ENCODE measurements around the gene SOWAHA.

SOWAHA gene

DNA sequence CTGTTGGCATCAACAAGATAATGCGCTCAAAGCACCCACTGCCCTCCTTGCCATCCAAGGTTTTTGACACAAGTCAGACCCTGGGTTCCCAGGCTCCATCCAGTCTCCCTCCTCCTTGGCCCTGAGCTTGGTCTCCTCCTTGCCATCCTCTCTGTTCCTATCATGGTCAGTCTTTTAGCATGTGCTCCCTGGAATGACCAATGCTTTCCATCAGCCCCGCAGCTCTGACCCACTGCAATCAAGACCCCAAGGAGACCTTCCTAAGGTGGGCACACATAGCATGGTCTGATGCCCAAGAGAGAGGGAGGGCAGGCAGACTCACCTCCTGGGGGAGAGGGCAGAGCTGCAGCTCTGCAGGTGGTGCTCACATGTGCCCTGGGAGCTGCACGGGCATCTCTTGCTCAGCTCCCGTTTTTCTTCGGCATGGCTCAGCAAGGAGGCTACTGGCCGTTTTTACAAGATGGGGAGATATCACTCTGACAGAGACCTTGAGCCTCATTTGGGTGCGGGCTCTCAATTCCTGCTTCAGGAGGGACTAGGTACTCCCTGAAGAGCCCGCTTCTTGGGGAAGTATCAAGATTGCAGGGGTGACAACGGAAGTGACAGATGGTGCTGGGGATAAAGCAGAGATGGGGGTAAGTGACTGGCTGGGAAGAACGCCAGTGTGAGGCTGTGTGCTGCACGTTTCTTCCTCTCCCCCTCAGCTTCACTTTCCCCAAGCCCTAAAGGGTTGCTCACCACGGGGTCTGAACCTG lies 39.3 kb upstream of the SOWAHA start:
- no peak overlapping the region for H3K4me3 ChIP-seq (ENCODE audit: low read depth, low read length)
- TF ChIP-seq, protein P1, sequence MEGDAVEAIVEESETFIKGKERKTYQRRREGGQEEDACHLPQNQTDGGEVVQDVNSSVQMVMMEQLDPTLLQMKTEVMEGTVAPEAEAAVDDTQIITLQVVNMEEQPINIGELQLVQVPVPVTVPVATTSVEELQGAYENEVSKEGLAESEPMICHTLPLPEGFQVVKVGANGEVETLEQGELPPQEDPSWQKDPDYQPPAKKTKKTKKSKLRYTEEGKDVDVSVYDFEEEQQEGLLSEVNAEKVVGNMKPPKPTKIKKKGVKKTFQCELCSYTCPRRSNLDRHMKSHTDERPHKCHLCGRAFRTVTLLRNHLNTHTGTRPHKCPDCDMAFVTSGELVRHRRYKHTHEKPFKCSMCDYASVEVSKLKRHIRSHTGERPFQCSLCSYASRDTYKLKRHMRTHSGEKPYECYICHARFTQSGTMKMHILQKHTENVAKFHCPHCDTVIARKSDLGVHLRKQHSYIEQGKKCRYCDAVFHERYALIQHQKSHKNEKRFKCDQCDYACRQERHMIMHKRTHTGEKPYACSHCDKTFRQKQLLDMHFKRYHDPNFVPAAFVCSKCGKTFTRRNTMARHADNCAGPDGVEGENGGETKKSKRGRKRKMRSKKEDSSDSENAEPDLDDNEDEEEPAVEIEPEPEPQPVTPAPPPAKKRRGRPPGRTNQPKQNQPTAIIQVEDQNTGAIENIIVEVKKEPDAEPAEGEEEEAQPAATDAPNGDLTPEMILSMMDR (IDR thresholded peaks at IDR 0.05; ENCODE audit: borderline replicate concordance, insufficient read depth, low read depth, low read length): no peak

DNA sequence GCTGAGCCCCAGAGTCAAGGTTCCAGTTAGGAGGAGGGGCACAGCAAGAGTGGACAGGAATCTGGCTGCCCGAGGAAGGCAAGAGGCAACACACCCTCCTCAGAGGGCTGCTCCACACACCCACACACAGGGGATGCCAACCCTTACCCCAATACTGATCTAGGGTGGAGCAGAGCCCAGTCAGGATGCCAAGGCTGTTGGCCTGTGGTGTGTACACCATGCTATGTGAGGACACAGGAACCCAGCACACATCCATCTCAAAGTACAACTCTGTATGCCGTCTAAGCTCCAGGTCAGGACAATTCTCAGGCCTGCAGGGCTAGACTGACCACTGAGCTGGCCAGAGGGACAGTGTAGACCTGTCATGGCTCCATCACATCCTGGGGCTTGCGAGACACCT lies 38.7 kb upstream of the SOWAHA start:
- H3K4me3 ChIP-seq (ENCODE audit: low read depth, low read length): no peak overlapping the region
- TF ChIP-seq, protein P1 (IDR thresholded peaks at IDR 0.05; ENCODE audit: borderline replicate concordance, insufficient read depth, low read depth, low read length): no peak

DNA sequence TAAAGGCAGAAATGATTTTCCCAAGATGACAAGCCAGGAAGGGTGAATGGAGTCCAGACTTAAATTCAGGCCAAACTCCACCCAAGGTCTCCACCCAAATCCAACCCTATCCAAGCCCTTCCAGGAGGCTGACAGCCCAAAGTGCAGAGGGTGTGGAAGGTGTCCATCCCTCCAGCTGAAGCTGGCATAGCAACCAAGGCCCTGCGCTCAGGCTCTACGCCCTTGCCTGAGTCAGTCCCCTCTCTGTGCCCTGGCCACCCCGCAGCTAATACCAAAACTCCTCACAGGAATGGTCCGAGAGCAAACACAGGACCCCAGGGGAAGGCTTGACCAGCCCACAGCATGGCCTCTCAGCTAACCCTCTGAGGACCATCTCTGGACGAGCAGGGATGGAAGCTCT lies 38.2 kb upstream of the SOWAHA start:
- H3K4me3 ChIP-seq (ENCODE audit: low read depth, low read length): no peak overlapping the region
- TF ChIP-seq, protein P1 (IDR thresholded peaks at IDR 0.05; ENCODE audit: borderline replicate concordance, insufficient read depth, low read depth, low read length): no peak

DNA sequence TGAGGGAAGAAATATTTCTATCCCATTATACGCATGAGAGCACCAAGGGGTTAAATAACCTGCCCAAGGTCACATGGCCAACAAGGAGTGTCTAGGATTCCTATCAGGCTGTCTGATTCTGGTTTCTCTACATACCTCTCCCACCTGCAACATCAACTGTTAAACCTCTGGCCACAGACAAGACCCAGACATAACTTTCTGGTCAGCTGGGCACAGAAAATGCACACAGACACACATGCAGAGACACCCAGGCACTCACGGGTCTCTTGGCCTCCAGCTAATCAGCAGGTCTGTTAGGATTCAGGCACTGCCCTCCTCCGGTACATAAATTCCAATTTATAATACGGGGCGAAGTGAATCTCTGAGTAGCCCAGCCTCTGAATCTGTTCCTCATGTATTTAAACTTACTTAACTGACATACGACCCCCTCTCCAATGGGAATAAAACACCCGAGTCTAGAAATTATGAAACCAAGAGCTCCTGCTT lies 37.6 kb upstream of the SOWAHA start:
- no peak overlapping the region for H3K4me3 ChIP-seq (ENCODE audit: low read depth, low read length)
- TF ChIP-seq, protein P1 (IDR thresholded peaks at IDR 0.05; ENCODE audit: borderline replicate concordance, insufficient read depth, low read depth, low read length): no peak

DNA sequence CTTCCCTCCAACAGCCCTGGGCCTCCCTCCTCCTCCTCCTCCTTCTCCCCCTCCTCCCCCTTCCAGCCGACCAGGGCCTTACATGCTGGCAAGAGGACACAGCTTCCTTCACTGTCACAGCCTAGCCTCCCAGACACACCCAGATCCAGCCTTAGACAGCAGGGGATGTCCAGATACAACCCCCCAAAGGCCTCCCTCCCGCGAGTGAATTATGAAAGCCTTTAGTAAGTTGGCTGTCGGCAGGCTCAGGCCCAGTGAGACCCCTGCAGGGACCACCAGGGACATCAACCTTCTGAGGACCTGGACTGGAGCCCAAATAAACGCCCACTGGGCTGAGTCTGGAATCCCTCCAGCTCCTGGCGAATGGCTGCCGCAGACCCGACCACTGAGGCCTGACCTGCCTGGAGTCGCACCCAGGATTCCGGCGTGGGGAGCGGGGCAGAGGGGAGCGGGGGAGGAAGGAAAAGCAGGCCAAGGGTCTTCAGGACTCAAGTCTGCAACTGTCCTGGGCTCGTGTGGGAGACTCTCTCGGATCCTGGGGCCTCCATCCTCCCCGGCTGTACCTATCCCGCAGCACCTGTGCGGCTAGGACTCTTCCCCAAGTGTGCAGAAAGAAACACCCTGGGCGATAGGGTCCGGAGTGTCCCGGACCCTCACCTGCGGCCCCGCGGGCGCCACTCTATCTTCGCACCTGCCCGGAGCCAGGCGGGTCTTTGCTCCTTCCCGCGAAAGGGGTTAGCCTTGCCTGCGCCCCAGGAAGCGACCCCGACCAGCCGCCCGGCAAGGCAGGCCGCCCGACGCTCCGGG lies 36.8 kb upstream of the SOWAHA start:
- TF ChIP-seq, protein P1 (IDR thresholded peaks at IDR 0.05; ENCODE audit: borderline replicate concordance, insufficient read depth, low read depth, low read length): no peak
- H3K4me3 ChIP-seq (ENCODE audit: low read depth, low read length): peak overlapping the region; percentile 65

DNA sequence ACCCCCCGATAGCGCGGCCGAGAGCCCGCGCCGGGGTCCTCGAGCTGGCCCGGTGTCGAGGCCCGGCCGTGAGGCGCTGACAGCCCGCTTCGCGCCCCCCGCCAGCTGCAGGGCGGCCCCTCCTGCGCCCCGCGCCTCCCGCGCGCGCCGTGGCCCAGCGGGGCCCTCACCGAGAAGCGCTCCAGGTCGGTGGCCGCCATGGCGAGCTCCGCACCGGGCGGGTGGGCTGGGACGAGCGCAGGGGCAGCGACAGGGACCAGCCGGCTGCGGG lies 36.2 kb upstream of the SOWAHA start:
- H3K4me3 ChIP-seq (ENCODE audit: low read depth, low read length): peak overlapping the region; percentile 65
- TF ChIP-seq, protein P1 (IDR thresholded peaks at IDR 0.05; ENCODE audit: borderline replicate concordance, insufficient read depth, low read depth, low read length): no peak

Measured in GM12875 (cell line).